Activated T-cell treated with anti-CD3 and anti-CD28 coated beads, Interleukin-2, amount 50 U/mL, for 4 hours (primary cell): ENCODE measurements around the gene HERPUD1. TPM values are rescaled to one million over a fixed set of nuclear protein-coding genes. Genes with fewer than 3 reads are reported as not detected.

Source experiments
- ATAC-seq, 2 donors: fragments of 200-7000 bp; cut with Tn5 transposase; one replicate each; pipeline ENCODE4 v1.10.0; 2021
- DNase-seq: peaks from one replicate; pipeline ENCODE4 v3.0.0-alpha.2; 2020
- H3K27me3 Mint-ChIP-seq: one replicate; pipeline ENCODE4 v1.8.0; 2021; ENCODE audit warnings: low read depth, mixed read lengths
- H3K36me3 Mint-ChIP-seq: one replicate; pipeline ENCODE4 v1.8.0; 2022; ENCODE audit warnings: mixed read lengths; ENCODE audit not compliant: insufficient read depth
- H3K4me1 Mint-ChIP-seq: one replicate; pipeline ENCODE4 v1.8.0; 2021; ENCODE audit warnings: low read depth, mixed read lengths
- H3K4me3 Mint-ChIP-seq: one replicate; pipeline ENCODE4 v1.8.0; 2021; ENCODE audit warnings: mild to moderate bottlenecking, moderate library complexity, mixed read lengths
- H3K9me3 Mint-ChIP-seq: one replicate; pipeline ENCODE4 v1.8.0; 2021; ENCODE audit warnings: mixed read lengths
- total RNA-seq, 3 donors: library from RNA; stranded (reverse); gene quantifications; one replicate each; pipeline ENCODE4 v1.2.1, GENCODE V29; 2021

The HERPUD1 gene
- total RNA-seq, 3 donors from 2014 or later = 161 to 228 (median 170) TPM

- Mint-ChIP-seq H3K36me3 (no peaks in the 10 kb centered on the region), H3K4me3 (no peak overlapping the region), H3K4me1 (peaks cover 19% of the 10 kb centered on the region), H3K9me3 (no peaks in the 10 kb centered on the region), H3K27me3 (no peaks in the 10 kb centered on the region)
- ATAC-seq (no peak), DNase-seq (no peak)
Observed at GRCh38 chr16:56897026-56897799, 34.7 kb upstream of the HERPUD1 start.

- H3K36me3 Mint-ChIP-seq = no peaks in the 10 kb centered on the region
- peaks cover 19% of the 10 kb centered on the region for H3K4me1 Mint-ChIP-seq
- ATAC-seq (peak; percentile 46 to 69), DNase-seq (no peak)
- H3K4me3 Mint-ChIP-seq = no peak overlapping the region
- H3K9me3 Mint-ChIP-seq = no peaks in the 10 kb centered on the region
- no peaks in the 10 kb centered on the region for H3K27me3 Mint-ChIP-seq
Observed at GRCh38 chr16:56898847-56899246, 33.1 kb upstream of the HERPUD1 start.

GRCh38 chr16:56903866-56904265, 28.1 kb upstream of the HERPUD1 start:
- no peak overlapping the region for H3K4me3 Mint-ChIP-seq

GRCh38 chr16:56907401-56907800, 24.5 kb upstream of the HERPUD1 start:
- Mint-ChIP-seq H3K27me3 (no peaks in the 10 kb centered on the region), H3K9me3 (no peaks in the 10 kb centered on the region), H3K36me3 (no peaks in the 10 kb centered on the region), H3K4me1 (peaks cover 21% of the 10 kb centered on the region), H3K4me3 (no peak overlapping the region)
- DNase-seq (no peak), ATAC-seq (no peak)

More at GRCh38 chr16:56903866-56904265, 28.1 kb upstream of the HERPUD1 start:
- no peaks in the 10 kb centered on the region for H3K27me3 Mint-ChIP-seq
- DNase-seq (no peak), ATAC-seq (no peak)
- no peaks in the 10 kb centered on the region for H3K9me3 Mint-ChIP-seq
- no peaks in the 10 kb centered on the region for H3K36me3 Mint-ChIP-seq
- H3K4me1 Mint-ChIP-seq = peaks cover 13% of the 10 kb centered on the region

GRCh38 chr16:56909527-56909979, 22.4 kb upstream of the HERPUD1 start:
- H3K36me3 Mint-ChIP-seq = no peaks in the 10 kb centered on the region
- H3K4me3 Mint-ChIP-seq = no peak overlapping the region
- ATAC-seq = no peak
- no peaks in the 10 kb centered on the region for H3K9me3 Mint-ChIP-seq
- DNase-seq = no peak
- H3K27me3 Mint-ChIP-seq = no peaks in the 10 kb centered on the region
- peaks cover 26% of the 10 kb centered on the region for H3K4me1 Mint-ChIP-seq

GRCh38 chr16:56910112-56910511, 21.8 kb upstream of the HERPUD1 start:
- Mint-ChIP-seq H3K4me1 (peaks cover 26% of the 10 kb centered on the region), H3K27me3 (no peaks in the 10 kb centered on the region), H3K36me3 (no peaks in the 10 kb centered on the region), H3K9me3 (no peaks in the 10 kb centered on the region), H3K4me3 (no peak overlapping the region)
- no peak for ATAC-seq
- DNase-seq = no peak

- Mint-ChIP-seq H3K4me3 (no peak overlapping the region), H3K27me3 (no peaks in the 10 kb centered on the region), H3K4me1 (peaks cover 26% of the 10 kb centered on the region), H3K36me3 (no peaks in the 10 kb centered on the region), H3K9me3 (no peaks in the 10 kb centered on the region)
- peak; percentile 48 to 53 for ATAC-seq
- no peak for DNase-seq
Observed at GRCh38 chr16:56910654-56911539, 21.0 kb upstream of the HERPUD1 start.

GRCh38 chr16:56911771-56912571, 20.0 kb upstream of the HERPUD1 start:
- Mint-ChIP-seq H3K9me3 (no peaks in the 10 kb centered on the region), H3K27me3 (no peaks in the 10 kb centered on the region), H3K36me3 (no peaks in the 10 kb centered on the region), H3K4me1 (peaks cover 33% of the 10 kb centered on the region), H3K4me3 (no peak overlapping the region)
- no peak for DNase-seq
- no peak for ATAC-seq

- no peak for DNase-seq
- Mint-ChIP-seq H3K36me3 (no peaks in the 10 kb centered on the region), H3K4me1 (peaks cover 40% of the 10 kb centered on the region), H3K4me3 (no peak overlapping the region), H3K9me3 (no peaks in the 10 kb centered on the region), H3K27me3 (no peaks in the 10 kb centered on the region)
- ATAC-seq = no peak
Observed at GRCh38 chr16:56912746-56913708, 18.9 kb upstream of the HERPUD1 start.

GRCh38 chr16:56914896-56915295, 17.0 kb upstream of the HERPUD1 start:
- Mint-ChIP-seq H3K9me3 (no peaks in the 10 kb centered on the region), H3K36me3 (no peaks in the 10 kb centered on the region), H3K4me1 (peaks cover 52% of the 10 kb centered on the region), H3K4me3 (no peak overlapping the region), H3K27me3 (no peaks in the 10 kb centered on the region)
- no peak for ATAC-seq
- DNase-seq = no peak

GRCh38 chr16:56915336-56916119, 16.4 kb upstream of the HERPUD1 start:
- H3K36me3 Mint-ChIP-seq = no peaks in the 10 kb centered on the region
- no peaks in the 10 kb centered on the region for H3K9me3 Mint-ChIP-seq
- DNase-seq = no peak
- H3K27me3 Mint-ChIP-seq = no peaks in the 10 kb centered on the region
- ATAC-seq = no peak
- H3K4me1 Mint-ChIP-seq = peaks cover 48% of the 10 kb centered on the region
- no peak overlapping the region for H3K4me3 Mint-ChIP-seq

GRCh38 chr16:56916571-56917403, 15.2 kb upstream of the HERPUD1 start:
- DNase-seq = no peak
- peak; percentile 80 to 86 for ATAC-seq
- Mint-ChIP-seq H3K4me1 (peaks cover 35% of the 10 kb centered on the region), H3K27me3 (no peaks in the 10 kb centered on the region), H3K9me3 (no peaks in the 10 kb centered on the region), H3K36me3 (no peaks in the 10 kb centered on the region), H3K4me3 (peak overlapping the region; percentile 14)
